Activated CD4-positive, alpha-beta T cell treated with anti-CD3 and anti-CD28 coated beads for 1 hour (primary cell): Measurements from ENCODE around the gene DTYMK.
A peak's percentile ranks its signal among the peaks of the same experiment; 100 is the strongest.

Source experiments
- DNase-seq: peaks from one replicate; pipeline ENCODE4 v3.0.0-alpha.2; 2020

The DTYMK gene

GRCh38 chr2:241703032-241703604, 16.5 kb upstream of the DTYMK start:
- no peak for DNase-seq

- peak; percentile 81 for DNase-seq
These were observed 15.8 kb upstream of the DTYMK start for GRCh38 chr2:241702155-241703031.

- DNase-seq: peak; percentile 93
These were observed 15.0 kb upstream of the DTYMK start, which contains the start of gene ING5 for GRCh38 chr2:241701399-241702154. Gene ING5, plus strand, starts transcription at chr2:241702039. Its CDS starts 27 bp downstream, at chr2:241702066.

- DNase-seq: no peak
These were observed 14.5 kb upstream of the DTYMK start for GRCh38 chr2:241701149-241701398.

- DNase-seq: no peak
These were observed 9.0 kb upstream of the DTYMK start for GRCh38 chr2:241695651-241696050.

DNA sequence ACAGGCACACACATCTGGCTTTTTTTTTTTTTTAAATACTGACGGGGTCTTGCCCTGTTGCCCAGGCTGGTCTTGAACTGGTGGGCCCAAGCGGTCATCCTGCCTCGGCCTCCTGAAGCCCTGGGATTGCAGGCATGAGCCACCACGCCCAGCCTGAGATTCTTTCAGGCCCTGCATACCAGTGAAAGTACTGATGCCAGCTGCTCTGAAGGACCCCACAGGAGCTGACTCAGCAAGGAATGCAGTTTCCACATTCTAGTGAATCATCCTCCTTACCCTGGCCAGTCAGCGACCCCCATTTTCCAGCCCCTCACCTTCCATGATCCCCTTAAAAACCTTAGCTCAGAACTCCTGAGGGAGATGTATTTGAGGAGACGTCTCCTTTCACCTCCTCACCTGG, 5.8 kb upstream of the DTYMK start:
- DNase-seq: no peak

DNA sequence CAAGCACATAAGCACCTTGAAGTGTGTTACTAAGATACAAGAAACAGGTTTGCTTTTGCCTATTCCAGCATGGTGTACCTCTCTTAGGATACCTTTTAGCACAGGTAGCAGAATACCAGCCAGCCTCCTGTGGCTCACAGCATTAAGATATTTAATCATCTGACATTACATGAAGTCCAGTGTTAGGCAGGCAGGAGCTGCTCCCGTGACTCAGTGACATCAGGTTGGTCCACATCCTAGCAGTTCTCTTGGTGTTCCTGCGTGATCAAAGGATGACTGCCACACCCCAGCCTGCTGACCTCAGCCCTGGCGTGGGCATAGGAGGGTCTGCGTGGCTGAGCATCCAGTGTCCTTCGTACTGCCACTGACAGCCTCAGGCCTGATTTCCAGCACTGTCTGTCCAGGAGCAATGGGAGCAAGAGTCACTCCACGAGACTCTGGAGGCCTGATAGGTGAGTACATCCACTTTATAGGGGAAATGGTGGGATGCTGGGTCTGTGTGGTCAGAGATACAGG, 3.6 kb upstream of the DTYMK start:
- no peak for DNase-seq

GRCh38 chr2:241689306-241689705, 2.7 kb upstream of the DTYMK start:
- DNase-seq: no peak

DNA sequence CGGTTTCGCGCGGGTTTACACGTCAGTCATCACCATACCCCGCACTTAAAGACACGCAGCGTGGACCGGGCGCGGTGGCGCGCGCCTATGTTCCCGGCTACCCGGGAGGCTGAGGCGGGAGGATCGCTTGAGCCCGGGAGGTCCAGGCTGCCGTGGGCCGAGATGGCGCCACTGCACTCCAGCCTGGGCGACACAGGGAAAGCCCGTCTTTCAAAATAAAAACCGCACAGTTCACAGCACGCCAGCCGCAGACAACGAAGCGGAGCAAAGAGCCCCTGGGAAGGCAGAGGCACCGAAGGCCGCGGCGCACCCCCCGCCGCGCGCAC, 328 bp downstream of the DTYMK start:
- DNase-seq: no peak

- no peak for DNase-seq
These were observed 5.6 kb downstream of the DTYMK start for GRCh38 chr2:241680827-241681599.

DNA sequence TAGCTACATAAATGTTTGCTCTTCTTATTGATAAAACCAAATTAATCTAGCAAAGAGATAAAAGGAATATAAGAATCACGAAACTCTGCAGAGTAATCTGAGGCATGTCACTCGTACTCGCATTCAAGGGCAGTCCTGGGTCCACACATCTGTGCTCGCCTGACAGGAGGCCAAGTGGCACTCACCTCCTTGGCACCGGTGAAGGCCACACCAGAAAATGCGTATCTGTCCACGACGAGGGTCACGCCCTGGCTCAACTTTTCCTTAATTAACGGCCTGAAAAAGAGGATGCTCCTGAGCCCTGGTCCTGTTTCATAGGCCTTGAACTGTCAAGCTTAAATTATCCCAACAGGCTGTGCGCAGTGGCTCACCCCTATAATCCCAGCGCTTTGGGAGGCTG, 6.6 kb downstream of the DTYMK start:
- DNase-seq: no peak

DNA sequence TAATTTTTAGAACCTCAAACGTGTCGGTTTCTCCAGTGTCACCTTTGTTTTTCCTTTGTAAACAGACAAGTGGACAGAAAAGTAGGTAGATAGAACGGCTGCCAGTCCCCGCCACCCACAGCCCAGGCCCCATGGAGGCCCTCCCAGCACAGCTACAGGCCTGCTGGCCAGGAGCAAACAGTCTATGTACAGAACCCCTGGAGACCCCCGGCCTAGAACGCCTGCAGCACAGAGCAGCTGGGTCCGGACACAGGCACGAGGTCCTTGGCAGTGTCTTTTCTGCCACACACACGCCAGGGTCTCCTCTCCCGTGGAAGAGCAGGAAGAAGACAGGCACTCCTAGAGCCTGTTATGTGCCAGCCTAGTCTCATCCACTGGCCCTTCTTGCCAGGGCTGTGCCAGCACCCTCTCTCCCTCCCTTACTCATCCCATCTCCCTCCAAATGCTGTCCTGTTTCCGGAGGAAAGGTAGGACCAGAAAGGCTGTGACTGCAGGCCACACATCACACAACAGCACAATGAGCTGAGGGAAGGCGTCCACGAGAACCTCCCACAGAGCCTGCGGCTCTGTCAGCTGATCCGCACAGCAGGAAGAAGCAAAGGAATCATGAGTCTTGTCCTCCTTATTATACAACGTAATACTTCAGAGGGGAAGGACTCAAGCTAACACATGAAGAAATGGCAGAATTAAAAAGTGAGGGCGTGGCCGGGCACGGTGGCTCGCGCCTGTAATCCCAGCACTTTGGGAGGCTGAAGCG, 7.7 kb downstream of the DTYMK start:
- no peak for DNase-seq

GRCh38 chr2:241678307-241678706, 8.3 kb downstream of the DTYMK start:
- no peak for DNase-seq

DNA sequence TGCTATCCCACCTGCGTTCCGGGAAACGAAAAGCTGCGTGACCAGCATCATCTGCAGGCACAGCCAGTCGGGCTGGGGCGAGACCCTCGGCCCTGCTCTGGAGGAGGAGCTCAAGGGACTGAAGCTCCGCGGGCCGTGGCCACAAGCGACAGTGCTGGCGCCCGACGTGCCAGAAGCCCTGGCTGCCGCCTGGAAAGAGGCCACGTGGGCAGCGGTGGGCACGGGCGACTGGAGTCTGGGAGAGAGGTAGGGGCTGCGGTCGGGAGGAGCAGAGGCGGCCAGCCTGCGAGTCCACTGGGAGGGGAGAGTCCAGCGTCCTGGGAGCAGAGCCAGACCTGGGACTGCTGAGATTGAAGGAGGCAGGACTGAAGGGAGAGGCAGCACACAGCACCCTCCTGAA, 9.2 kb downstream of the DTYMK start:
- no peak for DNase-seq

GRCh38 chr2:241676665-241677064, 9.9 kb downstream of the DTYMK start:
- DNase-seq: no peak

- DNase-seq: no peak
These were observed 10.7 kb downstream of the DTYMK start for GRCh38 chr2:241675885-241676284.

- no peak for DNase-seq
These were observed 12.6 kb downstream of the DTYMK start for GRCh38 chr2:241673797-241674725.

DNA sequence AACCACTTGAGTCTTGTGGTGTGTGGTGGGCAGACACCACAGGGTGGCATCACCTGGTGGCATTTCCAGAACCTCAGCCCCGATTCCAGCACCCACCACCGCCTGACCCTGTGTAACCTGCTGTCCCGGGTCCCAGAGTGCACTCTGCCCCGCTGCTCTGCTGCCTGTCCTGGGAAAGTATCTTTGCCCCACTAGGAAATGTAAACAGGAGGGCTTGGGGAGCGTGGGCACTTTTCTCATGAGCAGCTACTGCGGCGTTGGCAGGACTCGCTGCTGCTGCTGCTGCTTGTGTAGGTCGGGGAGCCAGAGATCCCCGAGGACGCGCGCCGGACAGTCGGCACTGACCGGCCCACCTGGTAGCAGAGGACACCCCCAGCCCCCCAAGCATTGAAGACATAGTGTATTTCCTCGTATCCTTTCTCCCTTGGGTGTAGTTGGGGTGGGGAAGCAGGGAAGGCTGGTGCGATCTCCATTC, 13.4 kb downstream of the DTYMK start:
- DNase-seq: no peak

GRCh38 chr2:241672243-241673188, 14.1 kb downstream of the DTYMK start:
- no peak for DNase-seq
